Urinary bladder (tissue), 4 donors: Measurements from ENCODE around the gene GALNT10. TPM values are rescaled to one million over a fixed set of nuclear protein-coding genes. Genes with fewer than 3 reads are reported as not detected.

Experiments used
- DNase-seq: peaks from one replicate; pipeline ENCODE4 v3.0.0-alpha.2; 2015; ENCODE audit errors: extremely low spot score
- H3K27ac ChIP-seq: one replicate; pipeline ENCODE4 v1.5.1; 2013; ENCODE audit warnings: low read depth, mild to moderate bottlenecking, moderate library complexity
- H3K36me3 ChIP-seq: one replicate; pipeline ENCODE4 v1.6.1; 2013; ENCODE audit warnings: mild to moderate bottlenecking, moderate library complexity; ENCODE audit not compliant: insufficient read depth
- H3K4me1 ChIP-seq: one replicate; pipeline ENCODE4 v1.6.1; 2013; ENCODE audit warnings: mild to moderate bottlenecking, moderate library complexity; ENCODE audit not compliant: insufficient read depth
- H3K4me3 ChIP-seq: one replicate; pipeline ENCODE4 v1.5.1; 2013; ENCODE audit warnings: low read depth, low read length
- WGBS: extraction: QIAGEN DNeasy Blood & Tissue Kit; methylation state at CpG from one replicate; pipeline ENCODE4 v1.1.7; 2013; 5-methylcytosine and 5-hydroxymethylcytosine counted together
- polyA plus RNA-seq: library from polyadenylated mRNA; stranded (reverse); fragments of 200-250 nt; gene quantifications from one replicate; pipeline ENCODE4 v1.2.3, GENCODE V29; 2013
- total RNA-seq: library from RNA; depleted of rRNA; stranded (reverse); fragments of >200 nt; gene quantifications from one replicate; pipeline ENCODE4 v1.2.3, GENCODE V29; 2014
- donor health status: healthy with polysubstance abuse.
- donor health status: healthy.

Gene GALNT10
- total and polyA plus RNA-seq, 2 donors = 15.7 to 19.4 TPM

GRCh38 chr5:154405078-154405792 is 214.7 kb downstream of the GALNT10 start:
- H3K27ac ChIP-seq = no peak overlapping the region
- no peak overlapping the region for H3K4me3 ChIP-seq
- 8% methylated on average over 37 of the region's 37 CpGs for WGBS
- H3K4me1 ChIP-seq = no peaks in the 10 kb centered on the region
- DNase-seq = peak; percentile 51
- H3K36me3 ChIP-seq = no peaks in the 10 kb centered on the region

GRCh38 chr5:154406231-154406630 is 215.7 kb downstream of the GALNT10 start:
- no peak overlapping the region for H3K4me3 ChIP-seq
- DNase-seq = no peak
- 87% methylated on average over 8 of the region's 8 CpGs for WGBS
- H3K27ac ChIP-seq = no peak overlapping the region
- no peaks in the 10 kb centered on the region for H3K36me3 ChIP-seq
- H3K4me1 ChIP-seq = no peaks in the 10 kb centered on the region

GRCh38 chr5:154406826-154407225 is 216.3 kb downstream of the GALNT10 start:
- H3K27ac ChIP-seq = no peak overlapping the region
- H3K4me1 ChIP-seq = no peaks in the 10 kb centered on the region
- WGBS = 78% methylated on average over 4 of the region's 4 CpGs
- no peak for DNase-seq
- no peak overlapping the region for H3K4me3 ChIP-seq
- no peaks in the 10 kb centered on the region for H3K36me3 ChIP-seq

- Histone ChIP-seq H3K4me1 (no peaks in the 10 kb centered on the region), H3K36me3 (no peaks in the 10 kb centered on the region), H3K4me3 (no peak overlapping the region), H3K27ac (no peak overlapping the region)
- WGBS = 87% methylated on average over 6 of the region's 6 CpGs
- DNase-seq = no peak
Observed at GRCh38 chr5:154408811-154409210, 218.3 kb downstream of the GALNT10 start.

GRCh38 chr5:154409230-154409840 is 218.8 kb downstream of the GALNT10 start:
- Histone ChIP-seq H3K4me3 (no peak overlapping the region), H3K27ac (no peak overlapping the region), H3K36me3 (no peaks in the 10 kb centered on the region), H3K4me1 (no peaks in the 10 kb centered on the region)
- no peak for DNase-seq
- 92% methylated on average over 15 of the region's 15 CpGs for WGBS

GRCh38 chr5:154410008-154410407 is 219.5 kb downstream of the GALNT10 start:
- no peak for DNase-seq
- H3K27ac ChIP-seq = no peak overlapping the region
- no peak overlapping the region for H3K4me3 ChIP-seq
- no peaks in the 10 kb centered on the region for H3K4me1 ChIP-seq
- H3K36me3 ChIP-seq = no peaks in the 10 kb centered on the region

GRCh38 chr5:154410786-154411185 is 220.3 kb downstream of the GALNT10 start:
- Histone ChIP-seq H3K4me3 (no peak overlapping the region), H3K27ac (no peak overlapping the region), H3K4me1 (no peaks in the 10 kb centered on the region), H3K36me3 (no peaks in the 10 kb centered on the region)
- no peak for DNase-seq
- 90% methylated on average over 6 of the region's 6 CpGs for whole genome bisulfite sequencing

- DNase-seq = no peak
- Histone ChIP-seq H3K4me1 (no peaks in the 10 kb centered on the region), H3K27ac (no peak overlapping the region), H3K4me3 (no peak overlapping the region), H3K36me3 (no peaks in the 10 kb centered on the region)
- over 99% methylated on average over 5 of the region's 5 CpGs for WGBS
Observed at GRCh38 chr5:154411338-154411737, 220.8 kb downstream of the GALNT10 start.

GRCh38 chr5:154412316-154412715 is 221.8 kb downstream of the GALNT10 start:
- DNase-seq = no peak
- Histone ChIP-seq H3K27ac (no peak overlapping the region), H3K36me3 (no peaks in the 10 kb centered on the region), H3K4me3 (no peak overlapping the region), H3K4me1 (no peaks in the 10 kb centered on the region)
- 95% methylated on average over 3 of the region's 3 CpGs for WGBS

GRCh38 chr5:154412925-154413324 is 222.4 kb downstream of the GALNT10 start:
- 85% methylated on average over 9 of the region's 9 CpGs for WGBS
- Histone ChIP-seq H3K36me3 (no peaks in the 10 kb centered on the region), H3K4me3 (no peak overlapping the region), H3K27ac (no peak overlapping the region), H3K4me1 (no peaks in the 10 kb centered on the region)
- no peak for DNase-seq

- DNase-seq = no peak
- H3K4me3 ChIP-seq = no peak overlapping the region
- H3K27ac ChIP-seq = no peak overlapping the region
- no peaks in the 10 kb centered on the region for H3K36me3 ChIP-seq
- no peaks in the 10 kb centered on the region for H3K4me1 ChIP-seq
- WGBS = 89% methylated on average over 6 of the region's 6 CpGs
Observed at GRCh38 chr5:154415114-154415513, 224.6 kb downstream of the GALNT10 start.

- H3K27ac ChIP-seq = no peak overlapping the region
- no peak overlapping the region for H3K4me3 ChIP-seq
- H3K4me1 ChIP-seq = no peaks in the 10 kb centered on the region
- H3K36me3 ChIP-seq = no peaks in the 10 kb centered on the region
- DNase-seq = no peak
- 94% methylated on average over 5 of the region's 5 CpGs for WGBS
Observed at GRCh38 chr5:154418344-154418820, 227.8 kb downstream of the GALNT10 start.

GRCh38 chr5:154419236-154419635 is 228.7 kb downstream of the GALNT10 start:
- Histone ChIP-seq H3K4me1 (no peaks in the 10 kb centered on the region), H3K36me3 (no peaks in the 10 kb centered on the region), H3K4me3 (no peak overlapping the region), H3K27ac (no peak overlapping the region)
- 89% methylated on average over 7 of the region's 7 CpGs for WGBS
- no peak for DNase-seq

GRCh38 chr5:154421868-154422267 is 231.3 kb downstream of the GALNT10 start:
- whole genome bisulfite sequencing = 40% methylated on average over 1 of the region's 1 CpG

More at GRCh38 chr5:154421868-154422267, 231.3 kb downstream of the GALNT10 start:
- no peaks in the 10 kb centered on the region for H3K4me1 ChIP-seq
- H3K27ac ChIP-seq = no peak overlapping the region
- H3K4me3 ChIP-seq = no peak overlapping the region
- DNase-seq = no peak
- H3K36me3 ChIP-seq = no peaks in the 10 kb centered on the region
